Umbilical cord (tissue), 2 donors: ENCODE results near the gene UVSSA. TPM values are rescaled to one million over a fixed set of nuclear protein-coding genes. Genes with fewer than 3 reads are reported as not detected.
"Not testable (repeated sequence)": the region's sequence is repeated elsewhere in the genome, so short reads cannot be mapped to it uniquely, and the experiment has no call there.

Experiments used
- DNase-seq: peaks from one replicate; pipeline ENCODE4 v3.0.0-alpha.2; 2015; ENCODE audit warnings: low spot score
- total RNA-seq: library from RNA; depleted of rRNA; stranded (reverse); fragments of >200 nt; gene quantifications from one replicate; pipeline ENCODE4 v1.2.3, GENCODE V29; 2014; ENCODE audit warnings: low replicate concordance; ENCODE audit not compliant: insufficient read depth

UVSSA gene
- total RNA-seq, 1 donor from 2014 or later: 7.5 TPM

GRCh38 chr4:1316537-1317168 lies 30.4 kb upstream of the UVSSA start:
- no peak for DNase-seq

DNA sequence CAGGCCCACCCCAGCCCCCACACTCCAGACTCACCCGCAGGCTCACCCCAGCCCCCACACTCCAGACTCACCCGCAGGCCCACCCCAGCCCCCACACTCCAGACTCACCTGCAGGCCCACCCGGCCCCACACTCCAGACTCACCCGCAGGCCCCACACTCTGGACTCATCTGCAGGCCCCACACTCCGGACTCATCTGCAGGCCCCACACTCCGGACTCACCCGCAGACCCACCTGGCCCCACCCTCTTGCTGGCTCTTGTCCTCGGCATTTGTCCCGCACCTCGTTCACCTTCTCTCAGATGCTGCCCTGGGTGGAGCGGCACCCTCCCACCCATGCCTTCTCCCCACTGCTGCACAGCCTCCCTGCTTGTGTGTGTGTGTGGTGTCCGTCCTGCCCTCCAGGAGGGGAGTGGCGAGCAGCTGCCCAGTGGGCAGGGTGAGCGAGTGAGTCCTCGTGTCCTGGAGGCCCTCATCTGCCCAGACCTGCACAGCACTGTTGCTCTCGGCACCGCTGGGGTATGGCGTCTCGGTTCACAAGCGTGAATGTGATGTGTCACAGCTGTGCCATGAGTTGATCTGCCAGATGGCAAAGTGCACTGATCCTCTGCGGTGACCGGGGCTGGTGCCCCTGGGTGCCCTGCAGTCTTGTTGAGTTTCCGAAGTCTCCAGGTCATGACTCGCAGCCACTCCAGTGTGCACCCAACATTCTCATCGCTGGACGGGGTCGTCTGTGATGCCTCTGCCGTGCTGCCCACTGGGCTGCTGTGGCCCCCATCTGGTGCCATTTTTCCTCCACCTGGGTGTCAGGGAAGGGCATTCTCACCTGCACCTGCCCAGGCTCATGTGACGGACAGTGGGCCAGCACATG lies 29.6 kb upstream of the UVSSA start:
- no peak for DNase-seq

DNA sequence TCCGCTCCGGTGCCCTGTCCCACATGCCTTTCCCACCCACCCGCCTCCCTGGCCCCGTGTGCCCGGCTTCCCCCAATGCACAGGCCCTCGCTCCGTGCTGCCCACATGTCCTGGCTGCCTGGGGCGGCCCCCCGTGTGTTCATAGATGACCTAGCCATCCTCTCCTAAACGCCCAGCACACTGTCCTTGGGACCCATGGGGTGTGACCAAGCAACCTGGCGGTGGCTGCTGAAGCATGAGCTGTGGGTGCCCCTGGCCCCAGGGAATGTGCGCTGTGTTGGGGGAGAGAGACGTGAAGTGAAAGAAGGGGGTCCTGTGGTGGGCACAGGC lies 29.0 kb upstream of the UVSSA start:
- DNase-seq: no peak

- no peak for DNase-seq
Observed at GRCh38 chr4:1318488-1319213, 28.4 kb upstream of the UVSSA start.

GRCh38 chr4:1321486-1321885 lies 25.5 kb upstream of the UVSSA start:
- no peak for DNase-seq

DNA sequence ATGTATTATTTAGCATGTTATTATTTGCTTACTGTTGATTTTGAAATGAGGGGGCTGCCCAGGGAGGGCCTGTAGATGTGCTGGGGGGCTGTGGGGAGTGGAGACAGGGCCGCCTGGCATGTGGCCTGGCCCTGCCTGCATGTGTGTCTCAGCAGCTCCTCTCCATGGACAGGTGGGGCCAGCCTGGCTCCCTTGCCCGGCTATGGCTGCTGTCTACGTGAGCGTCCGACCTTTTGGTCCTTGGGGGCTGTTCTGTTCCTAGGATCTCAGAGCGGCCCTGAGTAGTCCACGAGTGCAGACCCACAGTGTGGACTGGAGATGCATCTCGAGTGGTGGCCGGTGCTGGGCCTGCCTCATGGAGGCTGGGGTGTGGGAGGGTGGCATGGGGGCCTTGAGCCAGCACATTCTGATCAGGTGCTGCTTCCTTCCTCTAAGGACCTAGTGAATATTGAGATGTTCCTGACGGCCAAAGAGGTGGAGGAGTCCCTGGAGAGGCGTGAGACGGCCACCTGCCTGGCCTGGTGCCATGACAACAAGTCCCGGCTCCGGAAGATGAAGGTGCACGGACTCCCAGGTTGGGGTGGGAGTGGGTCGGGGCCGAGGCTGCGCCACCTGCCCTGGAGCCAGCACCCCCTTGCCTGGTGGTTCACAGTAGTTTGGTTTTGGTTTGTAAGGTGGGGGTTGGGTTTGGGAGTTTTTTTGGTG lies 24.9 kb upstream of the UVSSA start:
- DNase-seq: no peak

GRCh38 chr4:1323280-1323634 lies 23.8 kb upstream of the UVSSA start:
- DNase-seq: no peak

DNA sequence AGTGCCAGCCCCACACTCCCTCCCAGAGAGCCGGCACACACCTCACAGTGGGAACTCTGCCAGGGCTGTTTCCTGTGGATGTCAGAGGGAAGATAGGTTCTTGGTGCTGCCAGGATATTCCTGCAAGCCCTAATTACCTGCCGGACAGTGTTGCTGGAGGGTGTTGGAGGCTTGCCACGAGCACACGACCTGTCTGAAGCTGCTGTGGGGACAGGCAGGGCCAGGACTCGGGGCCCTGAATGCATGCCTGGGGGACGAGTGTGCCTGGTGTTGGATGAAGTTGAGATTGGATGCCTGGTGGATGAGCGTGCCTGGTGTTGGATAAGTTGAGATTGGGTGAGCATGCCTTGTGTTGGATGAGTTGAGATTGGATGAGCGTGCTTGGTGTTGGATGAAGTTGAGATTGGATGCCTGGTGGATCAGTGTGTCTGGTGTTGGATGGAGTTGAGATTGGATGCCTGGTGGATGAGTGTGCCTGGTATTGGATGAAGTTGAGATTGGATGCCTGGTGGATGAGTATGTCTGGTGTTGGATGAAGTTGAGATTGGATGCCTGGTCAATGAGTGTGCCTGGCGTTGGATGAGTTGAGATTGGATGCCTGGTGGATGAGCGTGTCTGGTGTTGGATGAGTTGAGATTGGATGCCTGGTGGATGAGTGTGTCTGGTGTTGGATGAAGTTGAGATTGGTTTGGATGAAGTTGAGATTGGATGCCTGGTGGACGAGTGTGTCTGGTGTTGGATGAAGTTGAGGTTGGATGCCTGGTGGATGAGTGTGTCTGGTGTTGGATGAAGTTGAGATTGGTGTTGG lies 23.2 kb upstream of the UVSSA start:
- DNase-seq: no peak

GRCh38 chr4:1324443-1325175 lies 22.4 kb upstream of the UVSSA start:
- DNase-seq: not testable (repeated sequence)

GRCh38 chr4:1325176-1325480 lies 21.9 kb upstream of the UVSSA start:
- no peak for DNase-seq

GRCh38 chr4:1325681-1326635 lies 21.1 kb upstream of the UVSSA start:
- DNase-seq: no peak

DNA sequence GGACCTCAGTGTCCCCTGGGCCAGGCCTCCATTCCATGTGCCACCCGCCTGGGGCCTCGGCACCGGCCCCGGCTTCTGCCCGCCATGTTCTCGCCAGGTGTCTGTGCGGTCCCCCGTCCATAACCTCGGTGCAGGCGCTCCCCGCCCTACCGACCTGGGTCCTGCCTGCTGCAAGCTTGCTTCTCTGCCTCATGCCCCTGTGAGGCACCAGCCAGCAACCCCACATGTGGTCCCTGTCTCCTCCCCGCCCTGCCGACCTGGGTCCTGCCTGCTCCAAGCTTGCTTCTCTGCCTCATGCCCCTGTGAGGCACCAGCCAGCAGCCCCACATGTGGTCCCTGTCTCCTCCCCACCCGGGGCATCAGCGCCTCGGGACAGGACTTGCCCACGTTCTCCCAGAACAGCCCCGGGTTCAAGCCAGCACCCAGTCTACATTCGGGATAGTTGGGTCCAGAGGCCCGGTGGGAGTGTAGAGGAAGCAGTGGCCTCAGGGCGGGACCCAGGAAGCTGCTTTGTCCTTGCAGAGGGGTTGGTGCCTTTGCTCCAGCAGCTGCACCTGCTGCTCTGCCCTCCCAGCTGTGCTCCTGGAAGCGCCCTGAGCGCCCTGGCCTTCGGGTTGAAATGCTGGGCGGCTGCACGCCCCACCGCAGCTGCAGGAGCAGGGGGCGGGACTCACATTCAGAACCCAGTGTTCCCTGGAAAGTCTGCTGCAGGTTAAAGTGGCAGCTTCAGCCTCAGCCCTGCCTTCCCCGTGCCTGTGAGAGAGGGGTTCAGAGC lies 20.1 kb upstream of the UVSSA start:
- DNase-seq: no peak

DNA sequence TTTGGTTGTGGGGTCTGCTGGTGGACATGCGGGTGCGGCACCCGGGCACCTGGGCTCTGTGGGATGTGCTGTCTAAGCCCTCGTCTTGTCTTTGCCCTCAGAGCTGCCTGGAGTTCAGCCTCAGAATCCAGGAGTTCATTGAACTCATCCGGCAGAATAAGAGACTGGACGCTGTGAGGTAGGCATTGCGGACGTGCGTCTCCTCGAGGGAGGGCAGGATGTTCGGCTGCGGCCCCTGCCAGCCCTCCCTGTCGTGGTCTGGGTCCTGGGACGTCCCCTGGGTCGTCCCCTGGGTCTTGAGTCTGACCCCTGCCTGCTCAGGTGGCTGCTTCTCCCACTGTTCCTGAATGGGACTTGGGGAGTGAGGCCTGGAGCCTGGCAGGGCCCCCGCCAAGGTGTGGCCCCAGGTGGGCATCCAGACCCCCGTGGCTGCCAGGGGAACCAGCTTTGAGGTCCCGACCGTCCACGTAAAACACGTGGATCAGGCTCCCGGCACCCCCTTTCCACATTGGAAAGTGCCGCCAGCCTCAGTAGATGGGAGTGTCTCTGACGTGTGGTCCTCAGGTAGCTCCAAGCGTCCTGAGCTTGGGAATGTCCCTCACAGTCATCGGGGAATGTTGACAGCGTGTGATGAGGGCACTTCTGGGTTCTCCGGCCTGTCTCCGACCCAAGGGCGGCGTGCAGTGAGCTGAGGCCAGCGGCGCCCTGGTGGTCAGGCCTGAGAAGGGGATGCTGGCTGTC lies 19.3 kb upstream of the UVSSA start:
- DNase-seq: no peak

GRCh38 chr4:1328267-1329155 lies 18.5 kb upstream of the UVSSA start:
- DNase-seq: no peak

- no peak for DNase-seq
Observed at GRCh38 chr4:1329408-1330371, 17.3 kb upstream of the UVSSA start.
